Effector CD4-positive, alpha-beta T cell (primary cell): ENCODE measurements around the gene ANO1.

Experiments used
- DNase-seq: peaks from one replicate; pipeline ENCODE4 v3.0.0-alpha.2; 2020

The ANO1 gene

DNA sequence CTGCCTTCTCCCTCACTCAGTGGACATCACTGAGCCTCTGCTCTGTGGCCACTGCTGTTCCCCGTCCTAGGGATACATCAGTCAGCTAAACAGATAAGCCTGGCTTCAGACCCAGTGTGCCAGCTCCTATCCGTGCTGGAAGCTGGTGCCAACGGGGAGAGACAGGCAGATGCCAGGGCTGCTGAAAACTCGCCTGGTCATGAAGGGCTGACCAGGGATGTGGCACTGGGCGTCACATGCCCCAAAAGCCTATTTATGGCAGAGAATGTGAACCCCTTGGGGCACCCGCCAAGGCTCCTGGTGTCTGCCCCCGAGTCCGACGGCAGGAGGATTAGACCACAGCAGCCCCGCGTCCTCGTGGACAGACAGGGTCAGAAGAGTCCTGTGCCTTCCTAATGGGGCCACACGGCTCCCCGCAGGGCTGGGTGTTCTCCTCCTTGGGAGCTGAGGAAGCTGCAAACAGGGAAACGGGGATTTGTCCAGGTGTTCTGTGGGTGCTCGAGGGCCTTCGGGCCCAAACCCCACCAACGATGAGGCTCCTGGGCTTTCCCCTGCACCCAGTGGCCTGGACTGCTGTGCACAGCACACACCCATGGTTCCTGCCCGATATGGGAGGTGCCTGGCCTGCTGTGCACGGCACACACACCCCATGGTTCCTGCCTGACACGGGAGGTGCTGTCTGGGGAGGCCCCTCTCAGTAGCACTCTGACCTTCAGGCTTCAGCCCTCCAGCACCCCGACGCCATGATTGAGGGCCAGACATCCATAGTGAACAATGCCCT, 19.9 kb downstream of the ANO1 start:
- DNase-seq, result no peak

DNA sequence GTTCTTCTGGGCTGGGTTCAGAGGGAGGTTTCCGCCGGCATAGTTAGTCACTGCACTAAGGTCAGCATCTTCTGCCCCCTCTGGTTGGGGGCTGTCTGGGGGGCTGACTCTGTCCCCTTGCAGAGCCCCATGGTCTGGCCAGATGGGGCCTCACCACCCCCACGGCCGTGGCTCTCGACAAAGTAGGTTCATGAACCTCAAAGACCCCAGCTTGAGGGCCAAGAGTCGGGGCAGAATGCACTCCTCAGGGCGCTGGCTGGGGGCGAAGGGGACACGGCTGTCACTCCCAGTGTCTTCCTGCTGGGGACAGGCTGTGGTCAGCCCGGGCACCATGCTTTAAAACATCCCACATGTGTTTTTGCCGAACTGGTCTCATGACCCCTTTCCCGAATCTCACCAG, 20.8 kb downstream of the ANO1 start:
- DNase-seq, result no peak

DNA sequence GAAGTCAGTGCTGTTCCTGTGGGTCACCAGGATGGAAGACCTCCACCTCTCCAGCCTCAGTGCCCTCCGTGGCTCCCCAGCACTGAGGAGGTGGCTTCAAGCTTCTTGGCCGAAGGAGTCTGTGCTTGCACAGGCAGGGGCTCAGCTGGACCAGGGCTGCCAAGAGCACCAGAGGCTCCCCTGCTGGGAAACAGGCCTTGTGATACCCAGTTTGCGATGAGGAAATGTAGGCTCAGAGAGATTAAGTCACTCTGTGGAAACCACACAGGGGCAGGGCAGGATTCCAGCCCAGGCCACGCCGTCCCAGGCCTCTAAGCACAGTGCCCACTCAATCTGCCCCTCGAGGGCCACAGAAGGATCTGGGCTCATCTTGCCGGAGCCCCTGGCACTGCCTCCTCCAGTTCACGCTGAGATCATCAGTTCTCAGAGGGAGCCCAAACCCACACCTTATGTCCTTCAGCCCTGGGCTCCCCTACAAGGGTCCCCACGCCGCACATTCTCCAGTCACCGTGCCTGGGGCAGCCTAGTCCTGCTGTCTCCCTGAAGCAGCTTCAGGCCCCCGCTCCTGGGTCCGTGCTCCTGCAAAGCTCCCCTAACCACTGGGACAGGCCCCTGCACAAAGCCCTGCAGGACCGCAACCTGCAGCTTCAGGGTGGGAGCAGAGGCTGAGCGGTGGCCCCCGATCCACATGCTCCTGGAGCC, 21.6 kb downstream of the ANO1 start:
- DNase-seq, result no peak

DNA sequence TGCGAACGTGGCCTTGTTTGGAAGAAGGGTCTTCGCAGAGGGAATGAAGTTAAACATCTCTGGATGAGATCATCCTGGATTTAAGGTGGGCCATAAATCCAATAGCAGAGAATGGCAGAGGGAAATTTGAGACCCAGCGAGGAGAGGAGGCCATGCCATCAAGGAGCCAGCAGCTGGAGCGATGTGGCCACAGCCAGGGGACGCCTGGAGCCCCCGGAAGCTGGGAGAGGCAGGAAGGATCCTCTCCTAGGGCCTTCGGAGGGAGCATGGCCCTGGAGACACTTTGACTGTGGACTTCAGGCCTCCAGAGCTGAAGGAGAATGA, 22.1 kb downstream of the ANO1 start:
- DNase-seq, result no peak

DNA sequence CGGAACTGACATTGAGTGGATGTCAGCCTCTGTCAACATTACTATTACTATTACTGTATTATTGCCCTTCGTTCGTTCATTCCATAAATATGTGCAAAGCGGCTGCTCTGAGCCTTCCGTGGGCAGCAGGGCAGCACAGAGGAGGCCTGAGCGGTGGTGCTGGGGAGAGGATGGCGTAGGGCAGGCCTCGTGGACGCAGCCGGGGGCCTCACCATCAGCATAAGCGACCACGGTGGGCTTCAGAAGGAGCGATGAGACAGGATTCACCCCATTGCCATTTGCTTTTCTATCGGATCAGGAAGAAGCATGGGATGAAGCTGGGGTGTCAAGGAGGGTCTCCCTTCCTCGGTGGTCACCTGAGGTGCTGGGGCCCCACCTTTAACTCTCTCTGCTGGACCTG, 22.7 kb downstream of the ANO1 start:
- DNase-seq, result no peak

DNA sequence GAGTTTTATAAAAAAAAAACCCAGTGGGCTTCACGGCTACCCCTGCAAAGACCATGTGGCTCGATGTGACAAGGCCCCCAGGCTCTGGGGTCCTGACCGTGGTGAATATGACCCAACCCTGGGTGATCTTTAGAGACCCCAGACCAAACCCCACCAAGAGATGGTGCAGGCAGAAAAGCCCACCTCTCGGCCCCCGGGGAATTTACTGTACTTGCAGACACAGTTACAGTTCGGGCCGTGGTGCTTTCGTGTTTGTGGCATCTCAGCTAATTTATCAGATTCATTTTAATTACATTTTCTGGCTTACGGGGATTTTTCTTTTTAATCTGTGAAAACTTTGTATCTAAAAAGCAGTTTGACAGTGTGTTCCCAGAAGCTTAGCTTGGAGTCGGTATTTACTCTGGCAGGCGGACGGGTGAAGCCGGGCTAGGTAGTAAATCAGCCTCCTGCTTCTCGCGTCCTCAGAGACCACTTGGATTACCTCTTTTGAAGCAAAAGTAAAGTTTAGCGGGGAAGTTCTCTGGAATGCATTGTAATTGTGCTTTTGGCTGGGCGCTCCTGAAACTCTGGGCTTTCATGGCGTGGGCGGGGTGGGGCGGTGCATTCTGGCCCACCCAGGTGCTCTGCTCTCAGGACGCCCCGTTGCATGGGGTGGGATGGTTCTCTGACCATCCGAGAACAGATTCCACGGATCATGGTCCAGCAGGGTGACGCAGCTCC, 25.3 kb downstream of the ANO1 start:
- DNase-seq, result no peak

DNA sequence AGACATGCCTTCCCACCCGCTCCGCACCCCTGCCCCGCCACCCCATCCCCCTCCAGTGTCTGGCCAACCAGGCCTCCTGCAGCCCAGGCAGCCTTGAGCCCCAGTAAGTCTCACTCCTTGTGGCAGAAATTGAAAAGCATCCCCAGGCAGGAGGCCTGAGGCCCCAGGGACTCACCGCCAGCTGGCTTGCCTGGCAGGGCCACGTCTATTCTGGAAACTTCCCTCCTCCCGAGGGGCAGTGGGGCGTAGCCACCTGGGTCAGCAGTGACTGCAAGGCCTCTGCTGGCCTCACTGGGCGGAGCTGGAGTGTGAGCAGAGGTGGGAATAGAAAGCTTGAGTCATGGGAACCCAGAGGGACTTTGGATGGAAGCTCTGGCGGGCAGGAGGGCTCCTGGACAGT, 26.3 kb downstream of the ANO1 start:
- DNase-seq, result no peak

DNA sequence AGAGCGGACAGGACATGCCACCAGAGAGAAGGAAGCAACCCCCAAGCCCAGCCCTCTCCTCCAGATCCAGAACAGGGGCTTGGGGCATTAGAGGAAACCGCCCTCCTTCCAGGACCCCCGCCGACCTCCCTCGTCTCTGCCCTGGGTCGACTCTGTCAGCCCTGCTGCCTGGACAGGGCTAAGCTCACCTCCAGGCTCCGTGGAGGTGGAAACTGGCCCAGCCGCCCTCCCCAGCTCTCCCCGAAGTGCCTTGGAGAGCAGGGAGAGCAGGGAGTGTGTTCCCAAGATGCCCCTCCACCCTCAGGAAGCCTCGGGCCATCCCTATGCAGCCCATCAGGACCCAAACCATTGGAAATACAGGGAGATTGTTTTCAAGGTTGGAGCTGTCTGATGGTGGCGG, 26.8 kb downstream of the ANO1 start:
- DNase-seq, result no peak

DNA sequence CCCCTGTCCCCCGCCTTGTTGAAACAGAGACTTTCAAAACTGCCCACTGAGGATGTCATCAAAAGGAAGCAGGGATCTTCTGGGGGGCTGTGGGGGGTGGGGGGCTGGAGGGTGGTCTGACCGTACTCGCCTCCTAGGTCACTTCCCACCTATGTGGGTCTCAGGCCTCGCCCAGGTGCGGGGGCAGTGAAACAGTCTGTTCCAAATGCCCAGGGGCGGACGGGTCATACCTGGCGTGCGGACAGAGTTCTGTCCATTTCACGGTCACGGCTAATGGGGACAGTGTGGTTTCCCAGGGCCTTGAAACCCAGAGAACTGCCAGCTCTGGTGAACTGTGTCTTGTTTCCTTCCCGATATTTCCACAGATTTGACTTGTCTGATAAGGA, 27.2 kb downstream of the ANO1 start:
- no peak for DNase-seq

DNA sequence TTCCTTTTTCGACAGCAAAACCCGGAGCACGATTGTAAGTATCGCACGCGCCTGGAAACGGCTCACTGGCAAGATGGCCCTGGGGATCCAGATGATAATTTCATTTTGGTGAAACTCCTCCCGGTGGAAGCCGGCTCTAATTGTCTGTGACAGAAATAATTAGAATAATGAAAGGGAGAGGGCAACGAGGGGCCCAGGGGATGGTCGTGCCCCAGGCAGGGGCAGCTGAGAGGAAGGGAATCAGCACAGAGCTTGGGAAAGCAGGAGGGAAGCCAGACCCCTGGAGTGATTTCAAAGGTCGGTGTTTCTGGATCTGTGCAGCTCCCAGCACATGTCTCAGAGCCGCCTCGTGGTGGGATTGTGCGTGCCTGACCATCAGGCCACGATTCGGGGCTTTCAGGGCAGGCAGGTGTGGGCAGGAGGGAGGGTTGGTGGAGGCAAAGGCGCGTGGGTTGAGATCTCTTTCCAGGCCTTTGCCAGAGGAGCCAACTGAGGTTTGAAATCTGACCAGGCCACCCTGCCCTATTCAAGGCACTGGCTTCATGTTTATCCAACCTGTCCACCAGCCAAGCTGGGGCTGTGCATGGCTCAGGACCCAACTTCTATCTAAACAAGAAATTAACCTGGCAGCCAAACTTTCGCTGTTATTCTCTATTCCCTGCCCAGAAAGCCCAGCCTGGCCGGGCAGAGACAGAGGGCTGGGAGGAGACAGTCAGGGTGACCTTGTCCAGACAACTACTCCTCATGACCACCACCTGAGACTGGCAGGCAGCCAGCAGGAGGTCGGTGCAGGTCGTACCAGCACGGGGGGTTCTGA, 27.8 kb downstream of the ANO1 start:
- DNase-seq, result no peak

DNA sequence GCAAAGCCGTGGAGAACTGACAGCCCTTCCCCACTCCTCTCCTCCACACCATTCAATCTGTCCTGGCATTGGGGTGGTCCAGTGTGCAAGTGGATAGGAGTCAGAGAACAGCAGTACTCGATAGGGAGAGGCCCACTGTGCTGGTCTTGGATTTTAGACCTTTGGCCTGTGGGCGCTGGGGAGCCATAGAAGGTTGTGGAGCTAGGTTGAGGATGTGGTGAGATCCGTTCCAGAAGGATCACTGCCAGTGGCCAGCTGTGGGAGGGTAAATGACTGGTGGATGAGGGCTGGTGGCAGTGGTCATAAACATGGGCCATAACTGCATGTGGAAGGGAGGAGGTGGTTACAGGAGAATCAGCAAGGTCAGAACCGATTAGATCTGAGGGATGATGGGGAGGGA, 28.6 kb downstream of the ANO1 start:
- DNase-seq, result no peak

DNA sequence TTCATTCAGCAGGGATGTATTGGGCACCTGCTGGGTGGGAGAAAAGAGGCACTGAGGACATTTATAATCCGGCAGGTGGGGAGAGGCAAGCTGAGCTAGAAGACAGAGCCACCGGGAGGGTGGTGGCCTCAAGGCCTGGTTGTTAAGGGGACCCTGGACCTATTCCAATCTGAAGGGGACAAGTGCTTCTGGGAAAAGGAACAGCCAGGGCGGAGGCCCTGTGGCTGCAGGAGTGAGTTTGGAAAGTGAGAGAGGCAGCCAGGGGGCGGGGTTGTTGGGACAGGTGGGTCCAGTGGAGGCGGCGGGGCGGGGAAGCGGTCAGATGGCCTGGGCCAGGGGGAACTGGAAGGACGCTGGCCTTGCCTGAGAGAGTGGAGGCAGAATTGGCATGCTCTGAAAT, 29.1 kb downstream of the ANO1 start:
- no peak for DNase-seq

DNA sequence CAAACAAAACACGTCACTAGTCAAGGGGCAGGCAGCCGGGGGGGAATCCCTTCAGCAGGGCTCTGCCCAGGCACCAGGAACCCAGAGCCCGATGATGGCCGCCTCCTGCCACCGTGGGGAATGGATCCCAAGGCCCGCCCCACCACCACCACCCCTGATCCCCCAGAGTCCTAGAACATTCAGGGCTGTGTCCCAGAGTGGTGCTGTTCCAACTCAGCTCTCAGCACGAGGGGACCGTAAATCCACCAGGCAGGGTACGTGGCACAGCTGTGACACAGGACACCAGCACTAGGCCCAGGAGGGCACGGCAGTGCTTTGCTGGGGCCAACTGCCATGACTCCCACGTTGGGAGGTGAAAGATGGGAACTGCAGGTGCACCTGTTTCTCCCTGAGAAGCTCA, 29.6 kb downstream of the ANO1 start:
- no peak for DNase-seq

DNA sequence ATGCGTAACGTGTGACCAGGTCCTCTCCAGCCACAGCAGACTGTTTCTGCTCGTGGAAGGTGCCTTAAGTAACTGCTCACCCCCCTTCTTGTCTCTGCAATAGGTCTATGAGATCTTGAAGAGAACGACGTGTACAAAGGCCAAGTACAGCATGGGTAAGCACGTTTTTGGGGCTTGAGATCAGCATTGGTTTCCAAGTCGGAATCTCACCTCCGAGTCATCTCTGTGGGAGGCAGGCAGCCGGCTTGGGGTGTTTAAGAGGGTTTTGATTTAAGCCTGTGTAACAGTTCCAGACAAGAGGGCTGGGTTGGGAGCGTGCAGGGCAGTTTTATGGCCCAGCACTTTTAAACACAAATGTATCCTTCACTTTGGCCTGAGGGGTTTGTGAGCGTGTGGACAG, 30.1 kb downstream of the ANO1 start:
- DNase-seq, result no peak

DNA sequence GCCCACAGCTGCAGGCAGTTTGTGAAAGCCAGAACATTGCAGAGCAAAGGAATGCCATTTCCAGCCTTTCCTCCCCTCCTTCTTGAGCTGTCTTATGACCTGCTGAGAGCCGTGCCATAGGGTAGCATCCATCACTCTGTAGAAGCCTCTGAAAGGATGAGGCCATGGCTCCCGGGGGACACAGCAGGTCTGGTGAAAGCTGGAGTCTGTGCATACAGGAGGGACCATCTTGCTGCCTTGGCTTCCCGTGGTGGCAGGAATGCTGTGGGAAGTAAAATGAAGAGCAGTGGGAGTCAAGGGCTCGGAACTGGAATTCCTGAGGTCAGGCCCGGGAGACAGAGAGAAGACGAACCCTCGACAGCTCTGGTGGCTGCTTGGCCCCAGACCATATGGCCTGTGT, 30.9 kb downstream of the ANO1 start:
- no peak for DNase-seq

DNA sequence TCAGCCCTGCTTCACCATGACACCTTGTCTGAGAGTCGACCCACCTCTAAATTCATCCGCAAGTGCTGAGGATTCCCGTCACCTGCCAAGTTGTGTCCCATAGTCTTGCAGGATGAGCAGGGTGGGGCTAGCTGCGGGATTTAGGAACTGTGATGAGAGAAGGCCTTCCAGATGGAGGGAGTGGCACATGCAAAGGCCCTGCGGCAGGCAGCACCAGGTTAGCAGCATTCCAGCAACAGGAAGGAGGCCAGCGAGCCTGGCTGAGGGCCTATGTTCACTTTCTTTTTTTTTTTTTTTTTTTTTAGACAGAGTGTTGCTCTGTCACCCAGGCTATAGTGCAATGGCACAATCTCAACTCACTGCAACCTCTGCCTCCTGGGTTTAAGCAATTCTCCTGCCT, 31.8 kb downstream of the ANO1 start:
- DNase-seq, result no peak

DNA sequence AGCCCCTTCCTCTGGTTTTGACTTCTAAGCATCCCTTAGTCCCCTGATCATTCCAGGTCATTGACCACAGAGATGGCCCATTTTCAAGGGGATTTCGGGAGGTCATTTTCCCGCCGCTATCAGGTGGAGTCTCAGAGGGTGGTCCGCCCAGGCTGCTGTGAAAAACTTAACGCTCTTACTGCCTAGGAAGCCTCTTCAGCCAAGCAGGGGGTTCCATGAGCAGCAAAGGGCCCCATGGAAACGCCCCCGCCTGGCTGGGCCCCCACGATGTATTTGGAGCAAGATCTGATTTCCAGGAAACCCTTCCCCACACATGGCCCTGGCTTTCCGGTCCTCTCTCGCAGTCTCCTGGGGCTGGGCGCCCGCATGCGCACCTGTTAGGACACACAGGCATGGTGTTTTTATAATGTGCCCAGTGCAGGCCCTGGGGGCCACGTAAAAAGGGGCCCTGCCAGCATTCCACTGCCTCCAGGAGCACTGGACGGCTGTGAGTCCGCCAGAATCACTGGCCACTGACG, 32.5 kb downstream of the ANO1 start:
- no peak for DNase-seq

DNA sequence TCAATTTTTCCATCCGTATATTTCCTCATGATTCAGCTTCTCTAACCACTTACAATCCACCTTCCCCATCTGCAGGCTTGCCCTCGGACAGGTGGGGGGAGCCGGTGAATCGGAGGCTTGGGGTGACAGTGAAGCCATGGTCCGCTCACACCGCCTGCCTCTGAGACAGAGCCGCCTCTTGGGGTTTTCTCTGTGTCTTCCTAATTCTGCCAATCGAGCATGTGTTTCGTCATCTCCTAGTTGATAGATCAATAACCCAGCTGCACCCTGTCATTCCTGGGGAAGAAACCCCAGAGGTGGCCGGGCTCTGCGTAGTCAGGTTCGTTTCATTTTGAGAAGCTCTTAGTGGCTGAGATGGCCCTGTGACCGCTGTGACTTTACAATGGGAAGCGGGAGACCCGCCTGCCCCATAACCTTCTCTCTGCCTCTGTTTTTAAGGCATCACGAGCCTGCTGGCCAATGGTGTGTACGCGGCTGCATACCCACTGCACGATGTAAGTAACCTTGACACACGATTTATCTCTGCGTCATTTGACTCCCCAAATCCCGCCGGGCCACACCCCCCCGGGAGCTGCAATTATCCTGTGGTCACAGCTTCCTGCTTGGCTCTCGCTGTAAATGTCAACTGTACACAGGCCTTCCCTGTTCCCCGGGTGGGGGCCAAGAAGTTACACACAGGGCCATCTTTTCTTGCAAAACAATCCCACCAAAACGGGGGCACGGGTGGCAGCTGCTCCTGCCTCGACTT, 33.3 kb downstream of the ANO1 start:
- DNase-seq, result no peak

DNA sequence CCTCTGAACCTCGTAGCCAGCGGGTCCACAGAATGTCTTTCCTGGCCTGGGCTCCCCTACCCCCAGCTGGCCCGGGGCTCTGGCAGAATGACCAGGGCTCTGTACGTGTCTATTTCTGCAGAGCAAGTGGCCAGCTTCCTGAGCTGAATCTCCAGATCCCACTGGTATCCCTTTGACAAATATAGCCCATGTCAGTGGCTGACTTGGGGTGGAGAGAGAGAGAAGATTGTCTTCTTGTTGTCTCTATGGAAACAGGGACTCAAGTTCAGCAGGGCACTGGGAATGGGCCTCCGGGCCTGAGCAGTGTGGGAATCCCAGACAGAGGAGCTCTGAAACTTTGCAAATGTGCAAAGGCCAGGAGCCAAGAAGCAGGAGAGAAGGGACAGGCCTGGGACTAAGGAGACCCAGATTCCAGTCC, 33.9 kb downstream of the ANO1 start:
- DNase-seq, result no peak

DNA sequence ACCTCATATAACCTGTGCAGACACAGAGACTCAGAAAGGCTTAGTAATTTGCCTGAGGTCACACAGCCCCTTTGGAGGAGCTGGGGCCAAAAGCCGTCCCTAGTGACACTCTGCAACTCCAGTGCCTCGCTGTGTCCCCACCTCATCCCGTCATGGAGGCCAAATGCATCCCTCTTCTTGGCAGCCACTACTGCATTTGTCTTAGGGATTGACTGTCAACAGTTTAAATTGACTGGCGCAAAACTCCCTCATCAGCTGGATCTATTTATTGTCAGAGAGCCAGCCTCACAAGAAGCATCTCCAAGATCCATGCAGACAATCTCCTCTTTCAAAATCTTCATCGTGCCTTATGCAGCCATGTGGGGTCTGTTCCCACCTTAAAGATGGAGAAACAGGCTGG, 35.7 kb downstream of the ANO1 start:
- DNase-seq, result no peak

DNA sequence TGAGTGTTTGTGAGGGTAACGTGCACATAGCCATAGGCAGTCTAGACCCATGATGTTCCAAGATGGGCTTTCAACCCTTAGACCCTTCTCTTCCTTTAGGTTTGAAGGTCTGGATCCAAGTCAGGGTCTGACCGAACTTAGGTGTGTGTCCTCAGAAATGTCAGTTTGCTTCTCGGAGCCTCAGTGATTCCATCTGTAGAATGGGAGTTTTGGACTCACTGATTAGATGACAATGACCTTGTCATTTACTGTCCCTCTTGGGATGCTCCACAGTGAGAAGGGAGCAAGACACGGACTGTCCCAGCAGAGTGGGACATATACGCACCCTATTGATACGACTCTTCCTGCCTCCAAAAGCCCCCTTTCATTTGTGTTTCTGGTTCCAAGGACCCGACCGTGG, 37.7 kb downstream of the ANO1 start:
- no peak for DNase-seq

DNA sequence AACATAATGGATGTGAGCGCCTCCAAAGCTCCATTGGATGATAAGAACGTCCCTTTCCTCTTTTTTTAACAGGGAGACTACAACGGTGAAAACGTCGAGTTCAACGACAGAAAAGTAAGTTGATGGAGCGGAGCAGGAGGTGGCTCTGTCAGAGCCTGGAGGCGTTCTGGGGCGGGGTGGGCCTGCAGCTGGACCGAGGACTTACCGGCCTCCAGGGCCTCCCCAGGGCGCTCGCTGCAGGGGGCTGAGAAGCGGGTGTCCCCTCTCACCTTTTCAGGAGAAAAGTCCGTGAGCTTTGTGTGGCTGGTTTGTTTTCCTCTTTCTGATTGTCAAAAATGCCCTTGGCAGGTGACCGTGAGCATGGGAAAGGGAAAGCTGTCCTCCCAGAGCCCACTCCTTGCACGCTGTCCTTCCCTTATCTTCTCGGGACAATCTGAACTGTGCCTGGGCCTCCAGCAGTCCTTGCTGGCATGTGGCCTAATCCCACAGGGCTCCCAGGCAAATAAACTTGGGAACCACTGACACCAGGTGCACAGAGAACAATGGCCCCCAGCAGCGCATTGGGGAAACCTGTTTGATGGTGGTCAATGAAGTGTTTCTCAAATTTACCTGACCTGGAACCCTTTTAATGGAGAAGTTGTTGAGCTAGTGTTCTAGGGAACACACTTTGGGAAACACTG, 38.4 kb downstream of the ANO1 start:
- DNase-seq, result no peak
